CD4-positive, alpha-beta T cell treated with Interferon alpha-2 for 1 hour (primary cell): ENCODE results near the gene SBF2.
"Not testable (repeated sequence)": the region's sequence is repeated elsewhere in the genome, so short reads cannot be mapped to it uniquely, and the experiment has no call there.

Experiments used
- DNase-seq, 2 donors: peaks; one replicate each; pipeline ENCODE4 v3.0.0-alpha.2; 2020 to 2022

The SBF2 gene

DNA sequence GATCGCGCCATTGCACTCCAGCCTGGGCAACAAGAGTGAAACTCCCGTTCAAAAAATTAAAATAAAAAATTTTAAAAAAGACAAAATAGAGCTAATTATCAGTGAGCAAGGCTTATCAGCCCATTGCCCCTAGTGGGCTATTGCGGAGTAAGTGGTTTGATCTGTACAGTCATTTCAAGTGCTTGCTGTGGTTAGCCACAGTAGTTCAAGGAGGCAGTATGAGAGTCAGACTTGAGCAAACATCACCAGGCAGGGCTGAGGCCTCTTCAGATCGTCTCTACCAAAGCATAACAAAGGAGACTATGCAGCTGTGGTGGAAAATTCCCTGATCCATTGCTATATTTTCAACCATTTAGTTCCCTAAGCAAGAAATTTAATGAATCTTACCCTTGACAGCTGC, 4.3 kb upstream of the SBF2 start:
- peak in 1 of 2 donors; percentile 66 for DNase-seq

DNA sequence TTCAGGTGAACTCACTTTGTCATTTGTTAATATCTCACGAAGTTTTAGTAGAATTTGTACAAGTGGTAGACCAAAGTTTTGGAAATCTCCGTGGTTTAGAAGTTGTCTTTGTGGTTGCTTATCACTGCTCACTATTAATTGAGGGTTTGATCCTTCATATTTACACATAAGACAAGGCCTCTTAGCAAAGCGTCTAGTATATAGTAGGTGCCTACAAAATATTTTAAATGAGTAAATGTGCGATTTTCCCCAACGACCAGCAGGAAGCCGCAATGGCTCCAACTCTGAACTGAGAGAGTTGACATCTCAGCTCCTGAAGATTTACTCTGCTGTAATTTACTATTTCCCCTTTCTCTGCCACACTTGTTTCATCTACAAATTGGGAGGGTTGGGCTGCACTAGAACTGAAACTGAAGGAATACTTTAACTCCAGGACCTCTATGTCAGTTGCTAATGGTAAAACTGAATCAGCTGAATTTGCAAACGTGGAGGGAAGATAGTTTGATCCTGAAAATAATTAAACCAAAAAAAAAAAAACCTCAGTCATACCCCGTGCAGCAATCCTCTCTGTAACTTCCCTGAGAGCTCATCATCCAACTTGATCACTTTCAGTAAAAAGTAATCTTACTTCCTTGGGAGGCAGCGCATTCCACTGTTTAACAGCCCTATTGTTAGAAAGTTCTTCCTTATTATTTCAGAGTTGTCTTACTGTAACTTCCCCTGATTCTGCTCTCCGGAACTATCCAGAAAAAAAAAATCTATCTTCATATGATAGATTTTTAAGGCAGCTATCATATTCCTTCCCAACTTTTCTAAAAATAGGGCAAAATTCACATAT, 1.3 kb upstream of the SBF2 start:
- DNase-seq: peak in 1 of 2 donors; percentile 9

DNA sequence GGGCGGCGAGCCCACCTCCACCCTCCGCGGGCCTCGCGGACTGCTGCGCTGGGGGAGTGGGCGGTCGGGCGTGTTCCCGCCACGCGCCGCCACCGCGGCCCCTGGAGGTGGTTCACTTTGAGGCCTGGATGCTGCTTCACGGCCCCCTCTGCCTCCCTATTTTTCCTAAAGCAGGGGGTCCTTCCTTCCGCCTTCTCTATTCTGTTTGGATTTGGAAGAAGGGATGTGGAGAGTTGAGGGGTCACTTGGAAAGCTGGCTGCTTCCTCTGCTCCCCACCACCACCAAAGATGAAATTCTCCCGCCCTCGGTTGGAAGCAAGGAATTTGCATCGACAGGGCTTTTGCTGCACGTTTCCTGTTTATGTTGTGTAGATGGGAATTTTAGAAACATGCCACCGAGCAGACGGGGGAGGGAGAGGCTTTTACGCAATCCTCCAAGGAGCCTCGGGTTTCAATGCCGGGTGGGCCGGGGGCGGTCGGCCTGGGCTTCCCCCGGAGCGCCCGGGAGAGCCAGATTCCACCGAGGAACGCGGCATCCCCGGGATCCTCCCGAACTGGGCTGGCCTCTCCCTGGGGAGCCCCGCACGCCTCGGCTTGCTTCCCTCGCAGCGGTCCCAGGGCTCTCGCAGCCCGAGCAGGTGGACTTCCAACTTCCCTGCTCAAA, 403 bp upstream of the SBF2 start:
- no peak for DNase-seq

DNA sequence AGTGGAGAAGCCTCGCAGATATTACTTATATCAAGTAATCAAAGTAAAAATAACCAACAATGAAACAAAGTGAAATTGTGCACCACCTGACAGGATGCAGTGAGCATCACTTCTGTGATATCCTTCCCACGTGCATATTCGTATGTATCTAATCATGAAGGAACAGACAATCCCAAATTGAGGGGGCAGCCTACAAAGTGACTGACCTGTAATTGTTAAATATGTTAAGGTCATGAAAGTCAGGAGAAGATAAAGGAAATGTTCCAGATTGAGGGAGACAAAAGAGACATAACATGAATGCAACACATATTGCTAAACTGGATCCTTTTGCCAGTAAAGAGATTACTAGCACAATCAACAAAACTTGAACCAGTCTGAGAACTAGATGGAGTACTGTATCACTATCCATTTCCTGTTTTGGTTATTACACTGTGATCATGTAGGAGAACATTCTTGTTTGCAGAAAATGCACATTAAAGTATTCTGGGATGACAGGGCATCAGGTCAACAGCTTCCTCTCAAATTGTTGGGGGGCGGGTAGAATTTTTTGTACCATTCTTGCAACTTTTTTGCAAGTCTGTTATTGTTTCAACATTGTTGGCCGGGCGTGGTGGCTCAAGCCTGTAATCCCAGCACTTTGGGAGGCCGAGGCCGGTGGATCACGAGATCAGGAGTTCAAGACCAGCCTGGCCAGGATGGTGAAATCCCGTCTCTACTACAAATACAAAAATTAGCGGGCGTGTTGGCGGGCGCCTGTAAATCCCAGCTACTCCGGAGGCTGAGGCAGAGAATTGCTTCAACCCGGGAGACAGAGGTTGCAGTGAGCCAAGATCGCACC, 2.0 kb downstream of the SBF2 start:
- no peak for DNase-seq

DNA sequence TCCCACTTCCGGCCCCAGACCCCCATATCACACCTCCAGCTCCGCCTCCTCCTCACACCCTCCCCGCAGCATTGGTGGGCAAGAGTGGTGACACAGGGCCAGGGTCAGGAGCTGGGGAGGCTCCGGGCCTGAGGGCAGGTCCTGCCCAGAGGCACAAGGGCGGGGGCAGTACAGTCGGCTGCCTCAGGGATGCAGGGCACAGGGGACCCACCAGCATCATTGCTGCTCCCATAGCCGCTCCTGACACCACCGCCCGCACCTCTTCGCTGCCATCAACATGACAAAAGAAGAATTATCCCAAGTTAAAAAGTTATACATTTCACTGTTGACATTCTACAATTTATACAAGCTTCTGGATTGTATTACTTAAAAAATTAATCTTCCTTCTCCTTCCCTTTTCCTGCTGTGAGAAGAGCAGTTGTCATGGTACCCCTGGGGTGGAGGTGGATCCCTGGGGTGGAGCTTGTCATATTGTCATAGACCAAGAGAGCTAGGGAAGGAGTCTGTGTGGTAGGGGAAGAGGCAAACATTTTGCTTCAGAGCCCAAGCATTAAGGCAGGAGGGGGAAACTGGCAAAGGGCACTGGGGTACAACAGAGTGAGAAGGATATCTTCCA, 4.1 kb downstream of the SBF2 start:
- no peak for DNase-seq

DNA sequence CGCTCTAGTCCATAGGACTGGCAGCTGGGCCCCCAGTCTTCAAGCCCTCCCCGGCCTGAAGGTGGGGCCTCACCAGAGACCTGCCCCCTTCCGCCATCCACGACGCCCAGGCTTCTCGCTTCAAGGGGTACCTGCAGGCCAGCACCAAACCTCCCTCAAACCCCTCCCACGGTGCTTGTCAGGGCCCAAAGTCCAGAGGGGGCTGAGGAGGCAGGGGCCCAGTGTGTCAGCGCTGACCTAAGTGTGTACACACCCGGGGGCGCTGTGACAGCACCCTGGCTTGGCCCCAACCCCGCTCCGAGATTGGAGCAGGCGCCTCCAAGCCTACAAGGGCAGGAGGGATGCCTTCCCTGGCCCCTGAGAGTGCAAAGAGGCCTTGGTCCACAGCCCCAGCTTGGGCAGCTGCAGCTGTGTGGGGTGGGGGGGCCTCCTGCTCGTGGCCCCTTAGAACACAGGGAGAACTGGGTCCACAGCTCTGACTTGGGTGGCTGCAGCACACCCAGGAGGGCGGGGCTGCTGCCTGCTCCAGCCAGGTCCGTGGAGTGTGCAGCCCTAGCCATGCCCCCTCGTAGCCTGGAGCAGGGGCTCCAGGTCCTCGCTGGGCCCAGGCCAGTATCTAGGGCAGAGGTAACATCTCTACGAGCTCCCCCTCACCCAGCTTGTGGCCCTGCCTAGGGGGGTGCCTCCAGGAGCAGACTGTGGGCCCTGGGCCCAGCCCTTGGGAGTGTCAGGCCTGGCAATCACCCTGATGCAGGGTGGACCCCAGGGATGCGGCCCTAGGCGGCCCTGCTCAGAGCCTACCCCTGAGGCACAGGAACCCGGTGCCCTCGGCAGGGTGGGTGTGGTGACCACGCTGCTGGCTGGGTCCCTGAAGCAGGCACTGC, 4.9 kb downstream of the SBF2 start:
- DNase-seq: no peak

DNA sequence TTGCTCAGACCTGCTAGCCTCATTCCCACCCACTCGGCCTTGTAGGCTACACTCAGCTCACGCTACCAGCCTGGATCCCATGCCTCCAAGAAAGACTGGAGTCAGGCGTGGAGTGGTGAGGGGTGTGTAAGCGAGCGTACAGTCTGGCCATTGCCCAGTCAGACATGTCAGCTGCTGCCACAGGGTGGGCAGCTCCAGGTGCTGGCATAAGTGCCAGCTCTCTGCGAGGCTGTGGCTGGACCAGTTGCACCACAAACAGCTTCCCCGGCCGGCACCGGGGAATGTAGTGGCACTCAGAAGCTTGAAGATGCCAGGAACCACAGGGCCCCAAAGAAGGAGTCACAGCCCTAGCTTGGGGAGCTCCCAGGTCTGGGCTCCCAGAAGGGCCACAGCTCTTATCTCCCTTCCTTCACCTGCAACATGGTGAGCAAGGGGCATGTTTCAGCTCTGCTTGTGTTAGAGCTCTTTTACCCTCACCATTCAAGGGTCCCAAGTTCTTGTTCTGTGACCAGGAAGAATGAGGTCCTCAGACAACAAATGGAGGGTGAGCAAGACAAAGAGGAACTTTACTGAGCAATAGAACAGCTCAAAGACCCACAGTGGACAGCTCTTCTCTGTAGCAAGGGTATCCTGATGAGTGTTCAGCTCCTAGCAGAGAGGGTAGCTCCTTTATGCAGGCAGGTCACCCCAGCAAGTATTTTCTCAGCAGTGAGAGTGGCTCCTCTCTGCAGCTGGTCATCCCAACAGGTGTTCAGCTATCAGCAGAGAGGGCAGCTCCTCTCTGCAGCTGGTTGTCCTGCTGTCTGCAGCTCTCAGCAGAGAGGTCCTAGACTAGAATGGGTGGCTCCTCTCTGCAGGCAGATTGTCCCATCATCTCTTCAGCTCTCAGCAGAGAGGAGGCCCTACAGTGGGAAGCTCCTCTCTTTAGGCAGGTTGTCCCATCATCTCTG, 6.0 kb downstream of the SBF2 start:
- DNase-seq: no peak

DNA sequence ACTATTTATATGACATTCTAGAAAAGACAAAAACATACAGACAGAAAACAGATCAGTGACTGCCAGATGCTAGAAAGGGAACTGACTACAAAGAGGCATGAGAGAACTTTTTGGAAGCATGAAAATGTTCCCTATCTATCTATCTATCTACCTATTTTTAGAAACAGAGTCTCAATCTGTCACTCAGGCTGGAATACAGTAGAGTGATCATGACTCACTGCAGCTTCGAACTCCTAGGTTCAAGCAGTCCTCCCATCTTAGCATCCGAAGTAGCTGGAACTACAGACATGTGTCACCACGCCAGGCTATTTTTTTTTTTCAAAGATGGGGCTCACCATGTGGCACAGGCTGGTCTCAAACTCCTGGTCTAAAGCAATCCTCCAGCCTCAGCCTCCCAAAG, 6.9 kb downstream of the SBF2 start:
- no peak for DNase-seq

DNA sequence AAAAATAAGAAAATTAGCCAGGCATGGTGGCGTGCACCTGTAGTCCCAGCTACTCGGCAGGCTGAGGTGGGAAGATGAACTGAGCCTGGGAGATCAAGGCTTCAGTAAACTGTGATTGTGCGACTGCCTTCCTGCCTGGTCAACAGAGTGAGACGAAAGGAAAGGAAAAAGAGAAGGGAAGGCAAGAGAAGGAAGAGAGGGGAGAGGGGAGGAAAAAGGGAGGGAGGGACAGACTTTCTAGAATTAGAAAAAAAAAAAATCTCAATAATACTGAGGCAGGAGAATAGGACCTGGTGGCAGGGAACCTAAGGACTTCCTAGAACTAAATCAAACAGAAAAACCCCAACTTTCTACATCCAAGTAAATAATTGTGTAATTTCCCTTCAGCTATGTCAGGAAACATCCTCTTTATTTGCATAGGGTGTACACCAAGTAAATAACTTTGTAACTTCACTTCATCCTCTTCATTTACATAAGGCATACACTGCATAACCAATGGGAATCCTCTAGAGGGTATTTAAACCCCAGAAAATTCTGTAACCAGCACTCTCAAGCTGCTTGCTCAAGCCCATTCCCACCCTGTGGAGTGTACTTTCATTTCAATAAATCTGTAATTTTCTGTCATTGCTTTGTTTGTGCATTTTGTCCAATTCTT, 8.7 kb downstream of the SBF2 start:
- no peak for DNase-seq

DNA sequence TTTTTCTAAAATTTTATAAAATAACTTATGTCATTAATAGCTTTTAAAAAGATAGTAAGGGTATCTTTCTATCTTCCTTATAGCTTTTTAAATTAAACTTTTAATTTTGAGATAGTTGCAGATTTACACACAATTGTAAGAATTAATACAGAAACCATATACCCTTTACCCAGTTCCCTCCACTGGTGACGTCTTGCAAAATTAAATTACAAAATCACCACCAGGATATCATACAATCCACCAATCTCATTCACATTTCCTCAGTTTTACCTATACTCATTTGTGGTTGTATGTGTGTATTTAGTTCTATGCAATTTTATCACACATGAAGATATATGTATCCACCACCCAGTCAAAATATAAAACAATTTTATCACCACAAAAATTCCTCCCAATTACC, 10.0 kb downstream of the SBF2 start:
- DNase-seq: no peak

DNA sequence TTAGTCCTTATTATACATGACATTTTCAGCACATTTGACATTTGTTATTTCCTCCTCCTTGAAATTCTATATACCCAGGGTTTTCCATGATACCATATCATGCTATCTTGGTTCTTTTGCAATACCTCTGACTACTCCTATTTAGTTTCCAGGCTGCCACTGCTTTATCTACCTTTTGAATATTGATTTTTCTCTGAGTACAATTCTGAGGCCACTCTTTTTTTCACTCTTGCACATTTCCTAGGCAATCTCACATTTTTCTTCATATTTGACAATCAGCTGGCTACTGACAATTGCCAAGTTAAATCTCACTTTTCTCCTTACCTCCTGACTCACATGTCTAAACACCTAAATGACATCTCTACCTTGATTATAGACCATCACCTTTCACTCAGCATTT, 11.9 kb downstream of the SBF2 start:
- no peak for DNase-seq

DNA sequence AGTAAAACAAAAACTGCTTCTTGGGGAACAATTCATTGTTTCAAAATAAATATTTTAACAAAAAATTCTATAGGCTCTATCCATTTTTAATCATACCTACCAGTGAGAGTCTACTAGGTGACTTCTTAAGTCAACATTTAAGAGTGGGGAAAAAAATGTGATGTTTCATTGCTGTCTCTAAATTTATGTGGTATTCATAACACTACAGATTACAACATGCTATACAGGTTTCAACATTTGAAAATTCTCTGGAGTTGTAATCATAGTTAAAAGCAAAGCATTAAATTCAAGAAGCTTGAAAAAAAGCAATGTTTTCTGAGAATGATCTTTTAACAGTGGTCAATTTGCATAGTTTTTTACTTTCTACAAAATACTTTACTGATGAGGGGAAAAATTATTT, 18.3 kb downstream of the SBF2 start:
- no peak for DNase-seq

DNA sequence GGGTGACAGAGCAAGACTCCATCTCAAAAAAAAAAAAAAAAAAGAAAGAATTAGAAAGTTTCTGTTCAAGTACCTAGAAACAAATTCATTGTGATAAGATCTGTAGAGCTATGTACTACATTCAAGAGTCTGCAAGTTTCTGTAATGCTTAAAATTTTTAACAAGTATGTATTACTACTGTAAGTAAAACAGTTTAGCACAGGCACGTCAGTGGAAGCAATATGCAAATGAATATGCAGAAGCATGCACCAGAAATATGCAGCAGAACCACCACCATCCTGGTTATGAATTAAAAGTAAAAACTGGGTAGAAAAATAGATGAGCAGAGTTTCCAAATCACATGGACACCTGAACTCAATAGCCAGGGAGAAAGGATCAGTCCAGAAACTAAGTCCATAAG, 19.3 kb downstream of the SBF2 start:
- no peak for DNase-seq

DNA sequence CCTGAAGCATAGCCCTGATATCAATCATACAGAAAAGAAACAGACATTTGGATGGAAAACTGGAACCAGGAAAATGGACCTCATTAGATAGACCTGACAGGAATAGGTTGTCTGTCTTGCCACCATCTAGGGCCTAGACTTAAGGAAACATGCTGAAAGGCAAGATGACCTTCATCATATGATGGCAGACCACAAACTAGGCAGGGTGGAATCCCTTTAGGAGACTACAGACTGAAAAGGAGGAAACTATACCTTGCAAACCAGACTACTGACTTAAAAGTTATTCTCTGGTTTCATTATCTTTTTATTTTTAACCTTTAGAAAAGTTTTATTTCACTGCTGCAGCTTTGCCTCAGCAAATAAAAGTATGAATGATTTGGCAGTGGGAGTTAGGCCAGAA, 20.3 kb downstream of the SBF2 start:
- no peak for DNase-seq

DNA sequence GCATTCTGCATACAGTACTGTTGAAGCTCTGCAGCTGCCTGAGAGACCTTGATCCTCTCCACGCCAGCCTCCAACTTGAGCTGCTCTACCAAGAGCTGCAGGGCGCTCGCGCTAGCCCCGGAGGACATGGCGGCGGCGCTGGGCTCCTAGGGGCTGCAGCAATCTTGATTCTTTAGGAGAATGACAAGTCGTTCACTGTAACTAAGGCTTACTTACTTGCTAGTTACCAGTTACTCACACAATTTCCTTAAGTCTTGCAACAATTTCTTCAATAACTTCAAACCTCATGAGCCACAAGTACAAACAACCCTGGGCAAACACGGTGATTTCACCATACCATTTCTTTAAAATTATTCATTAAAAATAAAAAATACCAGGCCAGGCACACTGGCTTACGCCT, 21.9 kb downstream of the SBF2 start:
- DNase-seq: no peak

DNA sequence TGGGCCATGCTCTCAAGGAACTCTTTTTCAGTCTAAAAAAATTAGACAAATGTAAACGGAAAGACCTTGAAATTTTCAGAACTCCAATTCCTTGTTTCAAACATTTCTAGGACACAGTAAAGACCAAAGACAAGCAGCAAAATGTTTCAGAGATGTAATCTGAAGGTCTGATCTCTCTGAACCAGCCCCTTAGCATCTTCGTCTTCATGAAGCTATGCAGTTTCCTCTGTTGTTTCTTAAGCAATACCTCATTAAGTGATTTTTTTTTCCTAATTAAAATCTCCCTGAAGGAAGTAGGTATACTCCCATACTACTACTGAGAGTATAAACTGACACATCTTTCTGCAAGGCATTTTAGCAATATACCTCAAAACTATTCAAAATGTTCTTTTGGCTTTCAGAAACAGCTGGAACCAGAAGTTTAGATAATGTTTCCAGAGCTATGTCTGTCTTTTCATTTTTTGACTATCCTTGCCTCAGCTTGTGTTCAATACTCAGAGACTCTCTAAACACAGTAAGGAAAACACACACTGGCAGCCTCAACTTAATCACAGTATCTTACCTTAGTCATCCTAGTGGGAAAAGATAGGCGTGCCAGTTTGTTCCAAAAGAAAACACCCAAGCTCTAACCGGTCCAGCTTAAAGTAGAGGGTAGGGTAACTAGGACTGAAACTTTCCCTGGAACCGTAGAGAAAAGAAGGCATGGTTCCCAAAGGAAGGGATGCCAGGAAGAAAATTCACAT, 25.1 kb downstream of the SBF2 start:
- no peak for DNase-seq

DNA sequence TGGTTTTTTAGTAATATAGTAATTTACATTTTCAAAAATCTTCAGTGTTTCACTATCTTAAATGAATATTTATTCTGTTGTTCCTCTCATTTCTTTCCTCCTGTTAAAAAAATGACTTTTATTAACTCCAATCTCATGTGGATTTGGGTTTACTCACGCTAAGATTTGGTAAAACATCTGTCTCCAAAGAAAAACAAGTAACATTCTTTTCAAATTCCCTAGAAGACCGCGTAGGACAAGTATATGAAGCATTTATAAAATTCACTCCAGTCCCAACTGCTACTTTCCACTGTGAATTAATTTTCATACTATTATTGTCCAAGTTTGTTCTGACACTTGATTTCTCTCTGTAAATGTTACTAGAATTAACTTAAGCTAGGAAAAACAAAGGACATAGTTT, 26.2 kb downstream of the SBF2 start:
- DNase-seq: no peak

DNA sequence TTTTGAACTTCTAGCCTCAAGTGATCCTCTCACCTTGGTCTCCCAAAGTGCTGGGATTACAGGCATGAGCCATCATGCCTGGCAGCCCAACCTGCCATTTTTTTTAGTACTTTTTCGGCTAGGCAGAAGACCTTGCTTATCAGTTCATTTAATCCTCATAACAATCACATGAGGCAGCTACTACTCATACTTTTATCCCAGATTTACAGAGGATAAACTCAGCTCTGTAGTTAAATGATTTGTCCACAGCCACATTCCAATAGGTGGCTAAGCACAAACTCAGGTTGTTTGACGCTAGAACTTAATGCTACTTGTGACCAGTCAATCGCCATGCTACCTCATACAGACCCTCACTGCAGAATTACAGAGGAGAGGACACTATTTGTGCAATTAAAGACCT, 28.1 kb downstream of the SBF2 start:
- DNase-seq: no peak

DNA sequence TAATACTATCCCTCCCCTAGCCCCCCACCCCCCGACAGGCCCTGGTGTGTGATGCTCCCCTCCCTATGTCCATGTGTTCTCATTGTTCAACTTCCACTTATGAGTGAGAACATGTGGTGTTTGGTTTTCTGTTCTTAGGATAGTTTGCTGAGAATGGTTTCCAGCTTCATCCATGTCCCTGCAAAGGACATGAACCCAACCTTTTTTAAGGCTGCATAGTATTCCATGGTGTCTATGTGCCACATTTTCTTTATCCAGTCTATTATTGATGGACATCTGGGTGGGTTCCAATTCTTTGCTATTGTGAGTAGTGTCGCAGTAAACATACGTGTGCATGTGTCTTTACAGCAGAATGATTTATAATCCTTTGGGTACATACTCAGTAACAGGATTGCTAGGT, 29.3 kb downstream of the SBF2 start:
- not testable (repeated sequence) for DNase-seq

DNA sequence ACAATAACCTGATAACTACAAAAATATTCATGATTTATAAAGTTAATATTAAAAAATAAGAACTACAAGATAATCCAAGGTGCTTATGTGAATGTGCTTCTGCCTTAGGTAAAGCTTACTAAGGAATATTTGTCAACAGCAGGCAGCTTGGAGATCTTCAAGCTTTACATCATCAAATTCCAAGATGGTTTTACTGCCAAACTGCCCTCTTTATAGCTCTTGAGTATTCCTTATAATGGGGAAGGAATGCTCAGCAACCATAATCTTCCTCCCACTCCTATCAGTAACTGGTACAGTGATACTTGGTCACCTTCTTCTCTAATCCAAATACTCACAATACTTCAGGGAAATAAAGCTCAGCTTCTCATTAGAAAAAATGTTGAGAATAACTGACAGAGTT, 30.1 kb downstream of the SBF2 start:
- DNase-seq: no peak
